HL-60 (cell line): ENCODE measurements around the gene DNAJA1.

ENCODE experiments used
- GABPA ChIP-seq: IDR thresholded peaks from 2 replicates; pipeline ENCODE4 v1.6.1; 2012; ENCODE audit warnings: low read depth
- POLR2AphosphoS5 ChIP-seq: IDR thresholded peaks from 2 replicates; pipeline ENCODE4 v1.6.1; 2012; ENCODE audit warnings: low read depth
- SPI1 ChIP-seq: IDR thresholded peaks from 2 replicates; pipeline ENCODE4 v1.6.1; 2012; ENCODE audit warnings: low read depth, mild to moderate bottlenecking, borderline replicate concordance
- TF ChIP-seq, protein P1 (sequence below): IDR thresholded peaks from one replicate; pipeline ENCODE4 v1.5.1; 2011; ENCODE audit warnings: low read length, control low read depth, inconsistent platforms; ENCODE audit not compliant: insufficient read depth
- TF ChIP-seq, protein P2 (sequence below): IDR thresholded peaks from 2 replicates; pipeline ENCODE4 v1.6.1; 2012; ENCODE audit warnings: low read depth; ENCODE audit not compliant: insufficient replicate concordance

DNA sequence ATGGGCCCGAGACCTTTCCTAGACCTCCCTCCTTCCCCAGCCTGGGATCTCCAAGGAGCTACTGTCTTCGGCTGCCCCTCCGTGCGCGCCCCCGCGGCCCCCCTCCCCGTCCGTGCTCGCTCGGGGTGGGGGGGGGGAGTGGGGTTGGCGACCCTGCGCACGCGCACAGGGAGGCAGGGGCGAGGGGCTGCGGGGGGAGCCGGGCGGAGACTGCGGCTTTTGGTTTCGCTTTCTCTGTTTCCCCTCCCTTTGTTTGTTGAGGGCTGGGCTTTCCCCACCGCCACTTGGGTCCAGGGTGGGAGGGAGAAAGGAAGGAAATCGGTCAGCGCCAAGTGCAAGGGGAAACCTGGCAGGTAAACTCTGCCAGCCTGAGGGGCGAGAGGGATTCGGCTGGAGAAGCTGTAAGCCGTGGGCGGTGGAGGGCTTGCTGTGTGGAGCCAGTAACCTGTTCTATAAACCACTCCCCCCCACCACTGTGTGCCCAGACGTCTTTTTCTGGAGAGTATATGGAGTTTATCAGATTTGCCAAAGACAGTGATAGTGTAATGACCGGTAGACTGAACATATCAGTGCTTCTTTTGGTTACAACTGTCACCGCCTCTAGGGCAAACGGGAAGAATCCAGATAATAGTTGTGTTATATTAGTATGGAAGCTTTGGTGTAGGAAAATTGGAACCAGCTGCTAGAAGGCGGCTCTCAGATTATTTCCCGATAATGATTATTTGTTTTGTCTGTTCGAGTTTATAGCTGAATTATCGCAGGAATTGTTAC lies 684 bp downstream of the DNAJA1 start:
- TF ChIP-seq, protein P1, sequence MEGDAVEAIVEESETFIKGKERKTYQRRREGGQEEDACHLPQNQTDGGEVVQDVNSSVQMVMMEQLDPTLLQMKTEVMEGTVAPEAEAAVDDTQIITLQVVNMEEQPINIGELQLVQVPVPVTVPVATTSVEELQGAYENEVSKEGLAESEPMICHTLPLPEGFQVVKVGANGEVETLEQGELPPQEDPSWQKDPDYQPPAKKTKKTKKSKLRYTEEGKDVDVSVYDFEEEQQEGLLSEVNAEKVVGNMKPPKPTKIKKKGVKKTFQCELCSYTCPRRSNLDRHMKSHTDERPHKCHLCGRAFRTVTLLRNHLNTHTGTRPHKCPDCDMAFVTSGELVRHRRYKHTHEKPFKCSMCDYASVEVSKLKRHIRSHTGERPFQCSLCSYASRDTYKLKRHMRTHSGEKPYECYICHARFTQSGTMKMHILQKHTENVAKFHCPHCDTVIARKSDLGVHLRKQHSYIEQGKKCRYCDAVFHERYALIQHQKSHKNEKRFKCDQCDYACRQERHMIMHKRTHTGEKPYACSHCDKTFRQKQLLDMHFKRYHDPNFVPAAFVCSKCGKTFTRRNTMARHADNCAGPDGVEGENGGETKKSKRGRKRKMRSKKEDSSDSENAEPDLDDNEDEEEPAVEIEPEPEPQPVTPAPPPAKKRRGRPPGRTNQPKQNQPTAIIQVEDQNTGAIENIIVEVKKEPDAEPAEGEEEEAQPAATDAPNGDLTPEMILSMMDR = no peak
- no peak for TF ChIP-seq SPI1
- TF ChIP-seq, protein P2, sequence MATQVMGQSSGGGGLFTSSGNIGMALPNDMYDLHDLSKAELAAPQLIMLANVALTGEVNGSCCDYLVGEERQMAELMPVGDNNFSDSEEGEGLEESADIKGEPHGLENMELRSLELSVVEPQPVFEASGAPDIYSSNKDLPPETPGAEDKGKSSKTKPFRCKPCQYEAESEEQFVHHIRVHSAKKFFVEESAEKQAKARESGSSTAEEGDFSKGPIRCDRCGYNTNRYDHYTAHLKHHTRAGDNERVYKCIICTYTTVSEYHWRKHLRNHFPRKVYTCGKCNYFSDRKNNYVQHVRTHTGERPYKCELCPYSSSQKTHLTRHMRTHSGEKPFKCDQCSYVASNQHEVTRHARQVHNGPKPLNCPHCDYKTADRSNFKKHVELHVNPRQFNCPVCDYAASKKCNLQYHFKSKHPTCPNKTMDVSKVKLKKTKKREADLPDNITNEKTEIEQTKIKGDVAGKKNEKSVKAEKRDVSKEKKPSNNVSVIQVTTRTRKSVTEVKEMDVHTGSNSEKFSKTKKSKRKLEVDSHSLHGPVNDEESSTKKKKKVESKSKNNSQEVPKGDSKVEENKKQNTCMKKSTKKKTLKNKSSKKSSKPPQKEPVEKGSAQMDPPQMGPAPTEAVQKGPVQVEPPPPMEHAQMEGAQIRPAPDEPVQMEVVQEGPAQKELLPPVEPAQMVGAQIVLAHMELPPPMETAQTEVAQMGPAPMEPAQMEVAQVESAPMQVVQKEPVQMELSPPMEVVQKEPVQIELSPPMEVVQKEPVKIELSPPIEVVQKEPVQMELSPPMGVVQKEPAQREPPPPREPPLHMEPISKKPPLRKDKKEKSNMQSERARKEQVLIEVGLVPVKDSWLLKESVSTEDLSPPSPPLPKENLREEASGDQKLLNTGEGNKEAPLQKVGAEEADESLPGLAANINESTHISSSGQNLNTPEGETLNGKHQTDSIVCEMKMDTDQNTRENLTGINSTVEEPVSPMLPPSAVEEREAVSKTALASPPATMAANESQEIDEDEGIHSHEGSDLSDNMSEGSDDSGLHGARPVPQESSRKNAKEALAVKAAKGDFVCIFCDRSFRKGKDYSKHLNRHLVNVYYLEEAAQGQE = no peak
- no peak for TF ChIP-seq POLR2AphosphoS5
- no peak for TF ChIP-seq GABPA
